Mesenteric fat pad (tissue), 1 donor: Measurements from ENCODE around the gene DENND2A. TPM values are rescaled to one million over a fixed set of nuclear protein-coding genes. Genes with fewer than 3 reads are reported as not detected.

Experiments used
- DNase-seq: peaks from one replicate; pipeline ENCODE4 v3.0.0-alpha.2; 2020; ENCODE audit warnings: low spot score
- total RNA-seq: library from RNA; stranded (reverse); fragmentation: NEBNext Ultra II Directional; extraction: Animal tissue kit (Norgen Biotek cat#: 25700); gene quantifications from one replicate; pipeline ENCODE4 v1.2.1, GENCODE V29; 2021
- donor health status: DM: yes; HTN: yes; CAD: no.

DENND2A gene
- total RNA-seq, 1 donor from 2014 or later, result 24.6 TPM

GRCh38 chr7:140619915-140620510, 20.6 kb downstream of the DENND2A start:
- peak; percentile 55 for DNase-seq

- DNase-seq, result no peak
Observed at GRCh38 chr7:140619176-140619575, 21.4 kb downstream of the DENND2A start.

- DNase-seq, result no peak
Observed at GRCh38 chr7:140618306-140618705, 22.3 kb downstream of the DENND2A start.

GRCh38 chr7:140617081-140617480, 23.5 kb downstream of the DENND2A start:
- DNase-seq, result peak; percentile 45

GRCh38 chr7:140616328-140616727, 24.3 kb downstream of the DENND2A start:
- no peak for DNase-seq

- DNase-seq, result no peak
Observed at GRCh38 chr7:140611641-140612040, 29.0 kb downstream of the DENND2A start.

GRCh38 chr7:140610204-140611165, 30.1 kb downstream of the DENND2A start:
- DNase-seq, result peak; percentile 51

- DNase-seq, result no peak
Observed at GRCh38 chr7:140609646-140610045, 31.0 kb downstream of the DENND2A start.

- DNase-seq, result peak; percentile 89
Observed at GRCh38 chr7:140607441-140607989, 33.1 kb downstream of the DENND2A start.

- DNase-seq, result no peak
Observed at GRCh38 chr7:140605337-140605736, 35.3 kb downstream of the DENND2A start.

GRCh38 chr7:140604760-140605159, 35.9 kb downstream of the DENND2A start:
- peak; percentile 28 for DNase-seq

GRCh38 chr7:140604076-140604475, 36.5 kb downstream of the DENND2A start:
- DNase-seq, result no peak

- DNase-seq, result peak; percentile 85
Observed at GRCh38 chr7:140601566-140602174, 38.9 kb downstream of the DENND2A start.

- DNase-seq, result no peak
Observed at GRCh38 chr7:140600341-140600740, 40.3 kb downstream of the DENND2A start.

- DNase-seq, result peak; percentile 75
Observed at GRCh38 chr7:140597428-140597949, 43.1 kb downstream of the DENND2A start.

GRCh38 chr7:140596519-140597427, 43.8 kb downstream of the DENND2A start:
- no peak for DNase-seq

- peak; percentile 71 for DNase-seq
Observed at GRCh38 chr7:140595468-140596092, 45.0 kb downstream of the DENND2A start.

GRCh38 chr7:140594131-140594691, 46.4 kb downstream of the DENND2A start:
- peak; percentile 59 for DNase-seq

GRCh38 chr7:140593672-140593982, 47.0 kb downstream of the DENND2A start:
- DNase-seq, result peak; percentile 47
